Activated CD4-positive, alpha-beta T cell treated with anti-CD3 and anti-CD28 coated beads, Interleukin-2, amount 50 U/mL, for 24 hours (primary cell): ENCODE measurements around the gene CD4.

ENCODE experiments used
- DNase-seq, 2 donors: peaks; one replicate each; pipeline ENCODE4 v3.0.0-alpha.2; 2020; ENCODE audit warnings: low read depth in 1 of 2, low spot score in 1 of 2

Gene CD4

GRCh38 chr12:6827437-6827911, 38.1 kb downstream of the CD4 start:
- peak in 1 of 2 donors; percentile 29 for DNase-seq

GRCh38 chr12:6827982-6828780, 38.9 kb downstream of the CD4 start, which contains the start of gene P3H3:
Gene P3H3, plus strand, starts transcription at chr12:6828407. Its CDS starts 34 bp downstream, at chr12:6828441.
- DNase-seq: no peak

GRCh38 chr12:6828781-6829535, 39.6 kb downstream of the CD4 start:
- DNase-seq: no peak

- DNase-seq: no peak
Observed at GRCh38 chr12:6829536-6830220, 40.4 kb downstream of the CD4 start.

GRCh38 chr12:6830286-6830890, 41.1 kb downstream of the CD4 start:
- DNase-seq: no peak

- DNase-seq: no peak
Observed at GRCh38 chr12:6830999-6831398, 41.7 kb downstream of the CD4 start.

- no peak for DNase-seq
Observed at GRCh38 chr12:6831450-6831995, 42.2 kb downstream of the CD4 start.

- no peak for DNase-seq
Observed at GRCh38 chr12:6832125-6832524, 42.8 kb downstream of the CD4 start.

- DNase-seq: no peak
Observed at GRCh38 chr12:6833189-6833890, 44.0 kb downstream of the CD4 start.

GRCh38 chr12:6834254-6834653, 44.9 kb downstream of the CD4 start:
- no peak for DNase-seq

- no peak for DNase-seq
Observed at GRCh38 chr12:6834873-6835272, 45.5 kb downstream of the CD4 start.

- no peak for DNase-seq
Observed at GRCh38 chr12:6836851-6837250, 47.5 kb downstream of the CD4 start.

GRCh38 chr12:6837370-6838060, 48.2 kb downstream of the CD4 start:
- no peak for DNase-seq

- no peak for DNase-seq
Observed at GRCh38 chr12:6838854-6839253, 49.5 kb downstream of the CD4 start.

GRCh38 chr12:6839482-6840201, 50.3 kb downstream of the CD4 start:
- DNase-seq: no peak

- no peak for DNase-seq
Observed at GRCh38 chr12:6840330-6840729, 51.0 kb downstream of the CD4 start.

GRCh38 chr12:6840761-6841515, 51.6 kb downstream of the CD4 start, which contains the start of gene GNB3:
Gene GNB3, plus strand, starts transcription at chr12:6840925. Its CDS starts 363 bp downstream, at chr12:6841288.
- no peak for DNase-seq

GRCh38 chr12:6842075-6842474, 52.7 kb downstream of the CD4 start:
- DNase-seq: no peak
